ENCODE measurements around the gene MRPS17.
"Not testable (repeated sequence)": the region's sequence is repeated elsewhere in the genome, so short reads cannot be mapped to it uniquely, and the experiment has no call there.

The MRPS17 gene

DNA sequence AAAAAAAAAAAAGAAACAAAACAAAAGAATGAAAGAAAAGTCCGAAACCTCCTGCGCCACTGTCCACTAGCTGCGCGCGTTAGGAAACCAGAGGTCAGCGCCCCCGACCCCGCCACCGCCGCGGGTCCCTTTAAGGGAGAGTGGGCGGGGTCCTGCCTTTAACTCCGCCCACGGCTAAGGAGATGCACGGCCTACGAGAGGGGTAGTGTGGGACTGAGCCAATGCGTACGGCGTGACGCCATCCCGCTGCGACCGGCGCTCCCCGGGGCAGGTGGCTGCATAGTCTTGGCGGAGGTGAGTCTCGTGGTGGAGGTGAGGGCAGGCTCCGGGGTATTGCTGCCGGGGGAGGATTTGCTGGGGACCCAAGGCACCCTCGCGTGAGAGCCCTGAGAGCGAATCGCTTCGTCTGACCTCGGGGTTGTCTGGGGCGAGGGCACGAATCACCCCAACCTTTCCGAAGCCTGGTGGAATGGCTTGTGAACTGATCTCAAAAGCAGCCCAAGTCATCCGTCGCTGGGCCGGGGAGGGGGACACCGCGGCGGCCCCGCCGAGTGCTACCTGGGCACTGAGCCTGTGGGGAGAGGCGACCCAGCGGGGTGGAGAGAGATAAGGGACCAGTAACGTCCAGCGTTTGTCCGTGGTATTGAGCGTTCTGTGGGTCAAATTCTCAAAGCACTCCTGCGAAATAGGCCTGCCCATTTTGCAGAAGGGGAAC is at the start of gene MRPS17:
Gene MRPS17, plus strand, starts transcription at position 241 of the 715 bp plus-strand sequence. CDS start 1,319 bp downstream, outside the sequence.
- DNase-seq (ENCODE audit: low spot score) = peak; percentile 91

DNA sequence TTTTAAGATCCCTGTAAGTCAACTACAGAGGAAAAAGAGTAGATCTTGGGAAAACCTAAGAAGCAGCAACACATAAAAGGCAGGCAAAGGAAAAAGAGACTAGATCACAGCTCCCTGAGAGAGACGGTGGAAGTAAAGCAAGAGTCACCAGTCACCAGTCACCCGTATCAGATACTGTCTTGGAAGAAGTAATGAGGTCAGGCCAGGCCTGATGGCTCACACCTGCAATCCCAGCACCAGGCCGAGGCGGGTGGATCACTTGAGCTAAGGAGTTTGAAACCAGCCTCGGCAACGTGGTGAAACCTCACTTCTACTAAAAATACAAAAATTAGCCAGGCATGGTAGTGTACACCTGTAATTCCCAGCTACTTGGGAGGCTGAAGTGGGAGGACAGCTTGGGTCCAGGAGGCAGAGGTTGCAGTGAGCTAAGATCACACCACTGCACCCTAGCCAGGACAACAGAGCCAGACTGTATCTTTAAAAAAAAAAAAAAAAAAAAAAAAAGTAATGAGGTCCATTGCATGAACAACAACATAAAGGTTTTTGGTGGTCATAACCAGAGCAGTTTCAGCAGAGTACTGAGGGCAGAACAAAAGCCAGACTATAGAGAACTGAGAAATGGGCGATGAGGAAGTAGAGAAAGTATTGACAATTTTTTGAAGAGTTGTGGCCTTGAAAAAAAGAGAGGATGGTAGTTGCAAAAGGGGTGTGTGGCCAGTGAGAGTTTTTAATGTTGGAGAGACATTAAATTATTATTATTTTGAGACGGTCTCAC is 47.5 kb upstream of the MRPS17 start:
- DNase-seq (ENCODE audit: low spot score) = no peak

DNA sequence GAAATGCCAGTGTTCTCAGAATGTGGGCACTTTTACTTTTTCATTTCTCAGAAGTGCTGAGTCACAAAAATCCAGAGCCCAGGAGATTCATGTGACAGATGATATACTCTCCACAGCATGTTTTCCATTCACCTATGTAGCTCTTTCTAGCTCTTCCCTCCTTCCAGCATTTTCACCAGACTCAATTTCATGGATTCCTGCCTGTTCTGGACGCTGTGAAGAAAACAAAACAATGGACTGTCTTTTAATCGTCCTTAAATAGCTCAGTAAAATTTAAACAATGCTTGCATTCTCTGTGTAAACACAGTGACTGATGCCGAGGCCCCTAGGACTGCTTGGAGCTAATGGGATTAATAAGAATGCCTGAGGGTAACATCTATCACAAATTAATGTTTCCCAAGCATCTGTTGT is 38.9 kb upstream of the MRPS17 start:
- DNase-seq (ENCODE audit: low spot score) = peak; percentile 37

DNA sequence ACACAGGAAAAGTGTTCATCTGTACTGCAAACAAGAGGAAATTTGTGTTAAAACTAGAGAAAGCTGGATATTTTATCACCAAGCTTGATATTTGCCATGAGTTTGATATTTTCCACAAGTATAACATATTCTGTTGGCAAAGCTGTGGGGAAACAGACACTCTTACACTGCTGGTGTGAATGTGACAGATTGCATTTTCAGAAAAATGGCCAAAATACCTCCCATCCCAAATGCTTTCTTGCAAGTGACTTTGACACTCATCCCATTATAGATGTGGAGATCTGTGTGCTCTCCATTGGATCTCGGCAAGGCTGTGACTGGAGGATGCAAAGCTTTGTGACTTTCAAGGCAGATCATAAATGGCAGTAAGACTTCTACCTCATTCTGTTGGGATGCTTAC is 33.9 kb upstream of the MRPS17 start:
- no peak for DNase-seq (ENCODE audit: low spot score)

DNA sequence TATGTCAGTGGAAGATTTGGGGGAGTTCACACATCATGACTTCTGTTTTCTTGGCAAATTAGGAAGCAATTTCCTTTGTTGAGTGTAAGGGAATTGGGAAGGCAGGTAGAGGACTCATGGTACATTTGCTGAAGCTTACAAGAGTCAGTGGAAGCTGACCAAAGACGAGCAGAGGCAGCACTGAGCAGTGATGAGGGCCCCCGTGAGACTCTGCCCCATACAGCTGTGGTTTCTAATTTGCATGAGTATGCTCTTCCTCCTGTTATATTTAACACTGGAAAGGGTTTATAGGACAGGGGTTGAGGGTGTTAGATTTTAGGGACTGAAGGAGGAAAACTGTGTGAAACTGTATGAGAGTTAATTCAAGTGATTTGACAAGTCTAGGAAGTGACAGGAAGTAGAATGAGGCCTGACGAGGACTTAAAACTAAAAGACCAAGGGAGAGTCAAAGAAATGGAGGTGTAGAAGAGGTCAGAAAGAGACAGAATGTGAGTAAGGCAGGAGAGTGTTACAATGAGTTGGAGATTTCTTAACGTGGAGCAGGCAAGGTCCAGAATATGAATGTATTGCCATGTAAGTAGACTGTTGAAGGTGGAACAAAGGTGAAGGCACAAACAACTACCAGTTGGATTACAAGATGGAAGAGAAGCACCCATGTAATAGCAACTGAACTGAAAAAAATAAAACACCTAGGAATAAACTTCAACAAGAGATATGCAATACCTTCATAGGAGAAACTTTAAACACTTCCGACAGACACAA is 23.5 kb upstream of the MRPS17 start:
- no peak for DNase-seq (ENCODE audit: low spot score)

DNA sequence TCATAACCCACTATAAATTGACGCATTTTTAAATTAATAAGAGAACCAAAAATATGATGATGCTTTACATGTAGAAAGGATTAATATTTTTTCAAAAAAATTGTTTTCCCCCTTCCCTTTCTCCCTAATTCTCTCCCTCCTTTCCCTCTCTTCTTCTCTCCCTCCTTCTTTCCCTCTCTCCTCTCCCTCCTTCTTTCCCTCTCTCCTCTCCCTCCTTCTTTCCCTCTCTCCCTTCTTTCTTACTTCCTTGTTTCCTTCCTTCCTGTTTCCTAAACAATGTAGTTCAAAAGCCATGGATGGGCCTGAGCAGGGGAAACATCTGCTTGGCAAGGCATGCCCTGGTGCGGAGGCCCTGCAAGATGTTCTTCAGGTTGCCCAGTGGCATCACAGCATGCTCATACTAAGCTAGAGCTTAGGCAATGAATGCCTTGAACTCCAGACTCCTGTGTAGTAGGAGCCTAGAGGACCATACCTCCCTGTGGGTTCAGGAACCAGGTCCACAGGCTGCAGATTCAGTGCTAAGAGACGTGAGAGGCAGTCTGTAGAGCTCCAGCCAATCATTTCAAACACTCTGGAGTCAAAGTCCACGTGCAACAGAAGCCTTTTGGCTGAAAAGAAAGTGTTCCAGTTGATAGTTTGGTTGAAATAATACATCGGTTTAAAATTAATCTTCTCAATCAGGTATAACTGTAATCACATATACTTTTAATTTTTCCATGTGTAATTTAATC is 20.1 kb upstream of the MRPS17 start:
- DNase-seq (ENCODE audit: low spot score) = no peak

DNA sequence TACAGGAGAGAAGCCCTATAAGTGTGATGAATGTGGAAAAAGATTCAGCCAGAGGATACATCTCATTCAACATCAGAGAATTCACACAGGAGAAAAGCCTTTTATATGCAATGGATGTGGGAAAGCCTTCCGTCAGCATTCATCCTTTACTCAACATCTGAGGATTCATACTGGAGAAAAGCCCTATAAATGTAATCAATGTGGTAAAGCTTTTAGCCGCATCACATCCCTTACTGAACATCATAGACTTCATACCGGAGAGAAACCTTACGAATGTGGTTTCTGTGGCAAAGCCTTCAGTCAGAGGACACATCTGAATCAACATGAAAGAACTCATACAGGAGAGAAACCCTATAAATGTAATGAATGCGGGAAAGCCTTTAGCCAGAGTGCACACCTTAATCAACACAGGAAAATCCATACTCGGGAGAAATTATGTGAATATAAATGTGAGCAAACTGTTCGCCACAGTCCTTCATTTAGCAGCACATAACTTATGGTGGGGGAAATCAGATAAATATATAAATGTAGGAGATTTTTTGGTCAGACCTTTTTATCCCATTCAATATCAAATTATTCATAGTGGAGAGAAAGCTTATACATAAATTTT is 12.1 kb upstream of the MRPS17 start:
- DNase-seq (ENCODE audit: low spot score) = no peak

DNA sequence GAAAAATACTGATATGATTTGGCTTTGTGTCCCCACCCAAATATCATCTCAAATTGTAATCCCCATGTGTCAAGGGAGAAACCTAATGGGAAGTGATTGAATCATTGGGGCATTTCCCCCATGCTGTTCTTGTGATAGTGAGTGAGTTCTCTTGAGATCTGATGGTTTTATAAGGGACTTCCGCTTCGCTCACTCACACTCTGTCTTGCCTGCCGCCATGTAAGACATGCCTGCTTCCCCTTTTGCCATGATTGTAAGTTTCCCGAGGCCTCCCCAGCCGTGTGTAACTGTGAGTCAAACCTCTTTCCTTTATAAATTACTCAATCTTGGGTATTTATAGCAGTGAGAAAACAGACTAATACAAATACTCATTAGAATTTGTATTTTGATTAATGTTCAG is 5.1 kb upstream of the MRPS17 start:
- no peak for DNase-seq (ENCODE audit: low spot score)

DNA sequence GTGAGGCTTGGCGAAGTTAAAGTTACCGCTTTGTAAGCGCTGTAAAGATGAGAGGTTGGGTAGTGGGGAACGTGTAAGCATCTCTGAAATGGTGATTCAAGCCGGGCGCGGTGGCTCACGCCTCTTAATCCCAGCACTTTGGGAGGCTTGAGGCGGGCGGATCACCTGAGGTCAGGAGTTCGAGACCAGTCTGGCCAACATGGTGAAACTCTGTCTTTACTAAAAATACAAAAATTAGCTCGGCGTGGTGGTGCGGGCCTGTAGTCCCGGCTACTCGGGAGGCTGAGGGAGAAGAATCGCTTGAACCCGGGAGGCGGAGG is 635 bp downstream of the MRPS17 start:
- DNase-seq (ENCODE audit: low spot score) = not testable (repeated sequence)

DNA sequence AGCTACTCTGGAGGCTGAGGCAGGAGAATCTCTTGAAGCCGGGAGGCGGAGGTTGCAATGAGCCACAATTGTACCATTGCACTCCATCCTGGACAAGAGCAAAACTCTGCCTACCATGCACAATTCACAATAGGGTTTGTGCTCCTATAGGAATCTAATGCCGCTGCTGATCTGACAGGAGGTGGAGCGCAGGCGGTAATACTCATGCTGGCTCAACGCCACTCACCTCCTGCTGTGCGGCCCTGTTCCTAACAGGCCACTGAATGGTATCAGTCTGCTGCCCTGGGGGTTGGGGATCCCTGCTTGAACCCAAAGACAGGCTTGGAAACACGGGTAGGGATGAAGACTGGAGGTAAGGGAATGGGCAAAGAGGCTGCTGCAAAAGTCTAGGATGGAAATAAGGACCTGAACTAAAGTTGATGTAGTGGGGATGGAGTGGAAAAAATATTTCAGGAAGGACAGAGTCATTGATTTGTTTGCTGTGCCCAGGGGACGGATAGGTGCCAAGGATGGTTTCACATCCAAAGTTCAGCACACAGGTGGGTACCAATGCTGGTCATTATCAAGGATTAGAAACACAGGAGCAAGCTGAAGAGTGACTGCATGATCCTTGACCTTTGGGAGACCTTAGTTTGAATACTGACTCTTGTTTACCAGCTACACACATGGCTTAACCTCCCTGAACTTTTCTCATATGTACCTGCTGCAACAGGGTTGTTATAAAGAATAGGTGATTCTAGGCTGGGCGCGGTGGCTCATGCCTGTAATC is 2.2 kb downstream of the MRPS17 start:
- no peak for DNase-seq (ENCODE audit: low spot score)

DNA sequence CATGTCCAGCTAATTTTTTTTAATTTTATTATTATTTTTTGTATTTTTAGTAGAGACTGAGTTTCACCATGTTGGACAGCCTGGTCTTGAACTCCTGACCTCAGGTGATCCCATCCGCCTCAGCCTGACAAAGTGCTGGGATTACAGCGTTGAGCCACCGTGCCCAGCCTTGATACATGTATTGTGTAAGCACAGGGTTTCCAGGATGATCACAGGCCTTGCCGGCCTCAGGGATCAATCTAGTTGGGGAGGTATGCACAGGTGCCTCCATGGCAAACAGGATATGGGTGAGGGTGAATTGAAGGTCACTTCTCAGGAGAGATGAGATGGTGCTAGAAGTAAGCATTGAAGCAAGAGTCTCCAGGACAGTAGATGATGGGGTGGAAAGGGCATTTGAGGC is 5.5 kb downstream of the MRPS17 start:
- DNase-seq (ENCODE audit: low spot score) = no peak

DNA sequence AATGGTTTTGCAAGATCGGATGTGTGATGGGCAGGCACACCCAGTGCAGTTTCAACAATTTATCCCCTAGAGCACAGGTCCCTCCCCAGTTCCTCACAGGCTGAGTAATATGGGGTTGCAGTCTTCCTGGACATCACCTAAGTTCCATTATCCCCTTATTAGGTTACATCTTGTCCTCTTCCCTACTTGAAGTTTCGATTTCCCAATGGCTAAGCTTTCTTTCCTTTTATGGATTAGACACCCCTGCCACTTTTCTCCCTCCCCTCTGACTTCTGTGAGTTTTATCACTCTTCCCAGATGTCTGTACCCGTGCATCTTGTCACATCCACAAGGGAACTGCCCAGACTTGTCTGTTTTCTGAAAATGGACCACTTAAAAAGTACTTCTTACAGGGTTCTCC is 10.3 kb downstream of the MRPS17 start:
- no peak for DNase-seq (ENCODE audit: low spot score)

DNA sequence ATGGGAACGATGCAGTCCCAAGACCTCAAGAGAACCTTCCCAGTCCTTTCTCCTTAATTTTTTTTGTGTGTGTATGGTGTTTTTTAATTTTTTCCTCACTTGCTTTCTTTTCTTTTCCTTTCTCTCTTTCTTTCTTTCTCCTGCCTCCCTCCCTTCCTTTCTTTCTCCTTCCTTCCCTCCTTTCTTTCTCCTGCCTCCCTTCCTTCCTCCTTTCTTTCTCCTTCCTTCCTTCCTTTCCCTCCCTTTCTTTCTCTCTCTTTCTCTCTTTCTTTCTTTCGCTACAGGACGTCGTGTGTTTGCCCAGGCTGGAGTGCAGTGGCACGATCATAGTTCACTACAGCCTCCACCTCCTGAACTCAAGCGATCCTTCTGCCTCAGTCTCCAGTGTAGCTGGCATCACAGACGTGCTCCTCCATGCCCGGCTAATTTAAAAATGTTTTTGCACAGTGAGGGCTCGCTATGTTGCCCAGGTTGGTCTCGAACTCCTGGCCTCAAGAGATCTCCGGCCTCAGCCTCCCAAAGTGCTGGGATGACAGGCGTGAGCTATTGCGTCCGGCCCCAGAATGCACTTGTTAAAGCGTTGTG is 12.0 kb downstream of the MRPS17 start:
- no peak for DNase-seq (ENCODE audit: low spot score)

DNA sequence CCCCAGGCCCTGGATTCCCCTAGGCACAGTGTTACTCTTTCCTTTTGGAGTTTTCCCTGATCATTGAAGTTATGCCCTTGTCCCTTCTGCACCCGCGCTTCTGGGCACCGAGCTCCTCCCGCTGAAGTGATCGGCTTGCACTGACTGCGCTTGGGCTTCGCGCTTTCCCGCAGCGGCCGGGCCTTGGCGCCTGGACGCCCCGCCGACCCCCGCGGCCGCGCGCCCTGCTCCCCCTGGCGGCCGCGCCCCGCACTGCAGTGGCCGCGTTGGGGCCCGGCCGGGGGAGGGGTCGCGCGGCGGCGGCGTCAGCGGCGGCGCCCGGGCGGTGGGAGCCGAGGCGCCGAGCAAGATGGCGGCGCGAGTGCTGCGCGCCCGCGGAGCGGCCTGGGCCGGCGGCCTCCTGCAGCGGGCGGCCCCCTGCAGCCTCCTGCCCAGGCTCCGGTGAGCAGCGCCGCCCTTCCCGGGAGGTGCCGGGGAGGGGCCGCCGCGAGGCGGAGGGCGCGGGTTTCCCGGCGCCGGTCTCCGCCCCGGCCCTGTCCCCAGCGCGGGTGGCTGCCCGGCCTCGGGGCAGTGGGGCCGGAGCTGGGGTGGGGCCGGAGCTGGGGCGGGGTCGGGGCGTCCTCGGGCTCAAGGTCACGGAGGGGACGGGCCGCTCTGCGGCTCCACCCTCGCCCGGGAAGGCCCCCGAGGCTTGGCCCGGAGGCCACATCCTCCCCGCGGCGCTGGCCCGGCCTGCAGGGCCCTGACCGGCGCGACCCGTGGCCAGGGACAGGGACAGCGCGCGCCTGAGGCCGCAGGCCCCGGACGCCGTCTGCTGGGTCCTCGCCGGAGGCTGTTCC is 12.8 kb downstream of the MRPS17 start, which contains the start of gene NIPSNAP2:
Gene NIPSNAP2, plus strand, starts transcription at position 325 of the 839 bp plus-strand sequence. Its CDS starts 25 bp downstream, at position 350.
- DNase-seq (ENCODE audit: low spot score) = peak; percentile 80

DNA sequence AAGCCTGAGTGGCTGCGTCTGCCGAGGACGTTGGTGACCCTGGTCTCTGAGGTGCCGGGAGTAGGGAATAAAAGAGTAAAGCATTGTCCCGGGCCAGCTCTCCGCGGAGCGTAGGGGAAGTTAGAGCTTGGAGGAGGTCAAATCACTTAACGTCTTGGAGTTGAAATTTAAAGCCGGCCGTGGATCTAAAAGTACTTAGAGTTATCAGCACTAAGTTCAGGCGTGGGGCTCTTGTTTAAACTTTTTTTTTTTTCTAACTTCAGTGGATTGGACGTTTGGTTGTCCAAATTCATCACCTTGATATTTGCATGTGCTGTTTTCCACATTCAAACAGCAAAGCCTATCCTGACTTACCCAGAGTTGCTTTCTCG is 13.4 kb downstream of the MRPS17 start:
- no peak for DNase-seq (ENCODE audit: low spot score)

DNA sequence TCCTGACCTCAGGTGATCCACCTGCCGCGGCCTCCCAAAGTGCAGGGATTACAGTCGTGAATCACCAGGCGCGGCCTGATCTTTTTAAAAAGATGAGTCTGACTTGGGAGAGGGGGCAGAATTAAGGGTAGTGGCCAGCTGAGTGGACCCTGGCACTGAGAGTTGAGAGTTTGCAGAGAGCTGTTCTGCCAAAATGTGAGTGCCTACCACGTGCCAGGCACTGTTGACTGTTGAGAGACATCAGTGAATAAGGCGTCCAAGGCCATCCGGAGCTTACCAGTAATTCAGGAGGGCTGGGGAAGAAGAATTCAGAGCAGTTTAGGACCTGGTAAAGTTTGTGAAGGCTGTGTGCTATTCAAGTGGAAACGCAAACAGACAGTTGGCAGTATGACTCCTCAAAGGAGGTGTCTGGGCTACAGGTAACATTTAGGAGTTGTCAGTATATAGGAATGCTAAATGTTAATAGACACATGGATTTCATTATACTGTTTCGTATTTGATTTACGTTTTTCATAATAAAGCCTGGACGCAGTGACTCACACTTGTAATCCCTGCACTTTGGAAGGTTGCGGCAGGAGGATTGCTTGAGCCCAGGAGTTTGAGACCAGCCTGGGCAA is 14.2 kb downstream of the MRPS17 start:
- DNase-seq (ENCODE audit: low spot score) = no peak

DNA sequence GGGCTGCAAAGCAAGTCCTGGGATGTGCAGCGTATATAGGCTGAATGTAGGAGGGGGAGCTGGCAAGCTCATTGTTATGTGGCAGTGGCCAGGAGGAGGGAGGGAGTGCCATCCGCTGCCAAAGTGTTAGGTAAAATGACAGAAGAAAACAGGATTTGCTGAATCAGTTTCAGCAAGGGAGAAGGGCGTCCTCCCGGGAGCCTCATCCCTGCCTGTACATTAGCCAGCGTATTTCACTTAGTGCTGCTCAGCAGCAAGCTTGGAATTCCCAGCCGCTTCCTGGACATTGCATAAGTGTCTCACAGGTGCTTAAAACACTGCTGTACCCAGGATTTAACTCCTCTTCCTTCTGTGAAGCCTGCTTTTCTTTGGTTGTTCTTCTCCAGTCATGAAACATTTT is 15.2 kb downstream of the MRPS17 start:
- no peak for DNase-seq (ENCODE audit: low spot score)

DNA sequence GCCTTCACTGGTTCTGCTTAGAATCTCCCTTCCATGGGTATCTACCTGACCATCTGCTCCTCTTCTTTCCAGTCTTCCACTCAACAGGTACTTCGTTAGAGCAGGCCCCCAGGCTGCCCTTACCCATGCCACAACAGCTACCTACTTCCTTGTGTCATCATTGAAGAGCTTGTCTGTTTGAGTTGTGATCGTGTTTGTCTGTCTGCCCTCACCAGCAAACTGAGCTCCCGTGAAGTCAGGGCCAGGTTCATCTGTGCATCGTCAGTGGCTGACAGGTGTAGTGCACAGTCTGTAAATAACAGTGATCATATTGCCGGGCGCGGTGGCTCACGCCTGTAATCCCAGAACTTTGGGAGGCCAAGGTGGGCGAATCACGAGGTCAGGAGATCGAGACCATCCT is 17.7 kb downstream of the MRPS17 start:
- no peak for DNase-seq (ENCODE audit: low spot score)

DNA sequence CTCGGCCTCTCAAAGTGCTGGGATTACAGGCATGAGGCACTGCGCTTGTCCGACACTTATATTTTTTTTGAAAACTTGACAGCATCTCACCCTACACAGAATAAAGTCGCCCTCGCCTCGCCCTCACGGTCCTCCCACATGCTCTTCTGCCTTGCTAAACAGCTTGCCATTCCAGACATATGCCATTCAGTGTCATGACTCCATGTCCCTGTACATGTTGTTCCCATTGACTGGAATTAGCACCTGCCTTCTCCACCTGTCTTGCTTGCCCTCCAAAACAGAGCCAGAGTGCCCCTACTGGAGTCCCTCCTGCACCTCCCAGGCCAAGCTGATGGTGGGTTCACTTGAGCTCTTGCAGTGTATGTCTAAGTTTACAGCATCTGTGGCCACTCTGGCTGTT is 18.9 kb downstream of the MRPS17 start:
- peak; percentile 26 for DNase-seq (ENCODE audit: low spot score)

Data from putamen (tissue), 1 donor.